Tibial artery (tissue), 4 donors: ENCODE results near the gene MKLN1.

ENCODE experiments used
- DNase-seq, 2 donors: peaks; one replicate each; pipeline ENCODE4 v3.0.0-alpha.2; 2019
- H3K27ac ChIP-seq, 2 donors: fragments of 200-600 bp; sonication (generic) in 1 of 2; 1 replicate in 1 of 2; 2 replicates in 1 of 2; pipeline ENCODE4 v1.5.1; 2018 to 2019; ENCODE audit warnings: mild to moderate bottlenecking in 1 of 2
- H3K27me3 ChIP-seq, 2 donors: fragments of 200-600 bp; sonication (generic) in 1 of 2; one replicate each; pipeline versions ENCODE4 v1.5.1 to v1.6.0; 2016 to 2019
- H3K36me3 ChIP-seq, 3 donors: fragments of 200-600 bp; sonication (generic) in 2 of 3; one replicate each; pipeline ENCODE4 v1.5.1; 2016 to 2019; ENCODE audit warnings: mild to moderate bottlenecking in 2 of 3
- H3K4me1 ChIP-seq, 4 donors: fragments of 200-600 bp; sonication (generic) in 2 of 4; 1 replicate in 3 of 4; 2 replicates in 1 of 4; pipeline ENCODE4 v1.5.1; 2016 to 2019
- H3K4me3 ChIP-seq, 2 donors: fragments of 200-600 bp; sonication (generic) in 1 of 2; 1 replicate in 1 of 2; 2 replicates in 1 of 2; pipeline ENCODE4 v1.5.1; 2018 to 2019; ENCODE audit warnings: mild to moderate bottlenecking in 2 of 2
- H3K9me3 ChIP-seq, 3 donors: fragments of 200-600 bp; sonication (generic) in 1 of 3; one replicate each; pipeline ENCODE4 v1.5.1; 2016 to 2019
- CTCF ChIP-seq, 2 experiments: fragments of 200-600 bp in 1 of 2; fragments of 450-650 bp in 1 of 2; IDR thresholded peaks; one replicate each; pipeline ENCODE4 v1.5.1; 2017 to 2019; ENCODE audit warnings: antibody characterized with exemption in 2 of 2, mild to moderate bottlenecking in 1 of 2, moderate library complexity in 1 of 2
- intact Hi-C: fragments of 100-400 bp; cut with DNase I; formaldehyde crosslinking; loops from one replicate; pipeline ENCODE4 v1.15.0; 2023; ENCODE audit warnings: low total_unique reads

Gene MKLN1

GRCh38 chr7:131363719-131364118, 36.0 kb downstream of the MKLN1 start:
- H3K27ac ChIP-seq, result no peak overlapping the region
- no peak for TF ChIP-seq CTCF (IDR thresholded peaks at IDR 0.05)

GRCh38 chr7:131364767-131365344, 37.2 kb downstream of the MKLN1 start:
- no peaks in the 10 kb centered on the region for H3K9me3 ChIP-seq
- H3K36me3 ChIP-seq, result no peaks in the 10 kb centered on the region
- H3K27ac ChIP-seq, result no peak overlapping the region
- H3K4me1 ChIP-seq, result peaks cover 0 to 70% (median 5%) of the 10 kb centered on the region in 4 donors
- DNase-seq, result no peak
- H3K27me3 ChIP-seq, result no peaks in the 10 kb centered on the region
- H3K4me3 ChIP-seq, result no peak overlapping the region
- intact Hi-C loops, result no loop called here
- TF ChIP-seq CTCF (IDR thresholded peaks at IDR 0.05), result no peak

More at GRCh38 chr7:131363719-131364118, 36.0 kb downstream of the MKLN1 start:
- H3K9me3 ChIP-seq, result no peaks in the 10 kb centered on the region
- no peak for DNase-seq
- no peaks in the 10 kb centered on the region for H3K27me3 ChIP-seq
- H3K4me1 ChIP-seq, result peaks cover 0 to 78% (median 6%) of the 10 kb centered on the region in 4 donors
- no peaks in the 10 kb centered on the region for H3K36me3 ChIP-seq
- no peak overlapping the region for H3K4me3 ChIP-seq
- intact Hi-C loops, result no loop called here

- Histone ChIP-seq H3K4me3 (no peak overlapping the region), H3K27me3 (no peaks in the 10 kb centered on the region), H3K27ac (no peak overlapping the region), H3K4me1 (peaks cover 0 to 68% (median 6%) of the 10 kb centered on the region in 4 donors), H3K36me3 (no peaks in the 10 kb centered on the region), H3K9me3 (no peaks in the 10 kb centered on the region)
- no peak for TF ChIP-seq CTCF (IDR thresholded peaks at IDR 0.05)
- DNase-seq, result no peak
- intact Hi-C loops, result no loop called here
Observed at GRCh38 chr7:131365838-131366237, 38.2 kb downstream of the MKLN1 start.

- intact Hi-C loops, result no loop called here
- no peaks in the 10 kb centered on the region for H3K9me3 ChIP-seq
- H3K36me3 ChIP-seq, result no peaks in the 10 kb centered on the region
- TF ChIP-seq CTCF (IDR thresholded peaks at IDR 0.05), result no peak
- H3K27ac ChIP-seq, result no peak overlapping the region
- H3K27me3 ChIP-seq, result no peaks in the 10 kb centered on the region
- H3K4me1 ChIP-seq, result peaks cover 0 to 70% (median 12%) of the 10 kb centered on the region in 4 donors
- no peak overlapping the region for H3K4me3 ChIP-seq
- DNase-seq, result no peak
Observed at GRCh38 chr7:131369354-131369753, 41.7 kb downstream of the MKLN1 start.

GRCh38 chr7:131370523-131370968, 42.9 kb downstream of the MKLN1 start:
- TF ChIP-seq CTCF (IDR thresholded peaks at IDR 0.05), result no peak
- intact Hi-C loops, result no loop called here
- Histone ChIP-seq H3K4me1 (peaks cover 0 to 72% (median 13%) of the 10 kb centered on the region in 4 donors), H3K4me3 (no peak overlapping the region), H3K27me3 (no peaks in the 10 kb centered on the region), H3K9me3 (no peaks in the 10 kb centered on the region), H3K36me3 (no peaks in the 10 kb centered on the region), H3K27ac (no peak overlapping the region)
- DNase-seq, result no peak
